ENCODE data around the gene FAM221A.
"Not testable (repeated sequence)": the region's sequence is repeated elsewhere in the genome, so short reads cannot be mapped to it uniquely, and the experiment has no call there.

The FAM221A gene

DNA sequence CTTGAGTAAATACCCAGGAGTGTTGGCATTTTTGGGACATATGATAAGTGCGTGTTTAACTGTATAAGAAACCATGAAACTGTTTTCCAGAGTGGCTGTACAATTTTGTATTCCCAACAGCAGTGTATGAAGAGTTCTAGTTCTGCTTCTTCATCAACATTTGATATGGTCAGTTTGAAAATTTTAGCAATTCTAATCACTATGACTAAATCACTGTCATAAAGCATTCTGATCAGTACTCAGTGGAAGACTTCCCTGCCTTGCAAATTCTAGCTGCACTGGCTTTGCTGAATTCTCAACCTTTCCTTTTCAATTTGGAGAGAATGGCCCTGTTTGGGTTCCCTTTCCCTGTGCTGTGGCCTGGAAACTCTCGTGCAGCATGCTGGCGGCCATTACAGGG, 18.6 kb upstream of the FAM221A start:
- H3K4me3 ChIP-seq (ENCODE audit: low read depth, low read length), result no peak overlapping the region
- TF ChIP-seq, protein P1, sequence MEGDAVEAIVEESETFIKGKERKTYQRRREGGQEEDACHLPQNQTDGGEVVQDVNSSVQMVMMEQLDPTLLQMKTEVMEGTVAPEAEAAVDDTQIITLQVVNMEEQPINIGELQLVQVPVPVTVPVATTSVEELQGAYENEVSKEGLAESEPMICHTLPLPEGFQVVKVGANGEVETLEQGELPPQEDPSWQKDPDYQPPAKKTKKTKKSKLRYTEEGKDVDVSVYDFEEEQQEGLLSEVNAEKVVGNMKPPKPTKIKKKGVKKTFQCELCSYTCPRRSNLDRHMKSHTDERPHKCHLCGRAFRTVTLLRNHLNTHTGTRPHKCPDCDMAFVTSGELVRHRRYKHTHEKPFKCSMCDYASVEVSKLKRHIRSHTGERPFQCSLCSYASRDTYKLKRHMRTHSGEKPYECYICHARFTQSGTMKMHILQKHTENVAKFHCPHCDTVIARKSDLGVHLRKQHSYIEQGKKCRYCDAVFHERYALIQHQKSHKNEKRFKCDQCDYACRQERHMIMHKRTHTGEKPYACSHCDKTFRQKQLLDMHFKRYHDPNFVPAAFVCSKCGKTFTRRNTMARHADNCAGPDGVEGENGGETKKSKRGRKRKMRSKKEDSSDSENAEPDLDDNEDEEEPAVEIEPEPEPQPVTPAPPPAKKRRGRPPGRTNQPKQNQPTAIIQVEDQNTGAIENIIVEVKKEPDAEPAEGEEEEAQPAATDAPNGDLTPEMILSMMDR (conservative IDR thresholded peaks at IDR 0.05; ENCODE audit: low read depth, low read length), result no peak
- DNase-seq (ENCODE audit: low read depth), result no peak

DNA sequence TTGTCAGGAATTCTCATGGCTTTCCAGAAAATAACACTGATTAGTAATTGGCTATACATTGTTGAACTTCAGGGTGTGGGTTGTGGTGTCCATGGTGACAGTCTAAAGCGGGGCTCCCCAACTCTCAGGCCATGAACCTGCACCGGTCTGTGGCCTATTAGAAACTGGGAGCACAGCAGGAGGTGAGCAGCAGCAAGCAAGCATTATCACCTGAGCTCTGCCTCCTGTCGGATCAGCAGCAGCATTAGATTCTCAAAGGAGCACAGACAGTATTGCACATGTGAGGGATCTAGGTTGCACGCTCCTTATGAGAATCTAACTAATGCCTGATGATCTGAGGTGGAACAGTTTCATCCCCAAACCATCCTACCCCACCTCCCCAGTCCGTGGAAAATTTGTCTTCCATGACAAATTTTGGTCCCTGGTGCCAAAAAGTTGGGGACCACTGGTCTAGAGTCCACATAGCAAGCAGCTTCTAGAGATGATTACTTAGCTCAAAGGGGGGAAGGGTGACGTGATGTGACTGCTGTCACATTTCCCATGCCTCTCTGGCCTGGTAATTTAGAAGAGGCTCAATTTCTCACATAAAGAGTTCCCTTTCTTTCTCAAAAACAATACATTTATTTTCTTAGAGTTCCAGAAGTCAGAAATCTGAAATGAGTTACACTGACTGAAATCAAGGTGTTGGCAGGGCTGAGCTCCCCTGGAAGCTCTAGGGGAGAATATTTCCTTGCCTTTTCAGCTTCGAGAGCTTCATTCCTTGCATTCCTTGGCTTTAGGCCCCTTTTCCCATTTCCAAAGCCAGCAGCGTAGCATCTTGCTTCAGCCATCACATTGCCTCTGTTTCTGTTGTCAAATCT, 17.6 kb upstream of the FAM221A start:
- TF ChIP-seq, protein P1 (conservative IDR thresholded peaks at IDR 0.05; ENCODE audit: low read depth, low read length), result no peak
- no peak overlapping the region for H3K4me3 ChIP-seq (ENCODE audit: low read depth, low read length)
- DNase-seq (ENCODE audit: low read depth), result peak; percentile 23

DNA sequence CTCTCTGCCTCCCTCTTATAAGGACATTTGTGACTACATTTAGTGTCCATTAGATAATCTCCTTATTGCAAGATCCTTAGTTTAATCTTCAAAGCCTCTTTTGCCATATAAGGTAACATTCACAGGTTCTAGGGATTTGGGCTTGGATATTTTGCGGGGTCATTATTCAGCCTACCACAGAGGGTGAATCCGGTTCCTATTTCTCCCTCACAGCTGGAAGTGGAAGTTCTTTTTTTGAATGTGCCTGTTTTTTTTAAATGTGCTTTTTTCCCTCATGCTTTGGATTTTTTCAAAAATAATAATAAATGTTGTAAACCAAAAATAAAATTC, 17.1 kb upstream of the FAM221A start:
- TF ChIP-seq, protein P1 (conservative IDR thresholded peaks at IDR 0.05; ENCODE audit: low read depth, low read length), result no peak
- no peak for DNase-seq (ENCODE audit: low read depth)
- H3K4me3 ChIP-seq (ENCODE audit: low read depth, low read length), result no peak overlapping the region

DNA sequence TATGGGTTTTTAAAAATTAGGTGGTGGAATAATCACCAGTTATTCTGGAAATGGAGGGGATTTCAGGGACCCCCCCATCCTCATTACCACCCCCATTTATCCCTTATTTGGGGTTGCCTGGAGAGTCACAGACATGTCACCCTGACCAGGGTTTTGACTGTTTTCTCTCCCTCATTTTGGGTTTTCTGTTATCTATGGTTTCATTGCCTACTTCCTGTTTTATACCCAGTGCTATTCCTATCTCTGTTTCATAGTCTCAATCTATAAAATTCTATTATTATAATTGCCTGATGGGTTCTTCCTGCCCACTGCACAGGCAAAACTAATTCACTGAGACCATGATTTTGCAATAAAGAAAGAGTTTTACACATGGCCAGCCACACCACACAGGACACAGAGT, 15.9 kb upstream of the FAM221A start:
- TF ChIP-seq, protein P1 (conservative IDR thresholded peaks at IDR 0.05; ENCODE audit: low read depth, low read length), result no peak
- DNase-seq (ENCODE audit: low read depth), result no peak
- no peak overlapping the region for H3K4me3 ChIP-seq (ENCODE audit: low read depth, low read length)

DNA sequence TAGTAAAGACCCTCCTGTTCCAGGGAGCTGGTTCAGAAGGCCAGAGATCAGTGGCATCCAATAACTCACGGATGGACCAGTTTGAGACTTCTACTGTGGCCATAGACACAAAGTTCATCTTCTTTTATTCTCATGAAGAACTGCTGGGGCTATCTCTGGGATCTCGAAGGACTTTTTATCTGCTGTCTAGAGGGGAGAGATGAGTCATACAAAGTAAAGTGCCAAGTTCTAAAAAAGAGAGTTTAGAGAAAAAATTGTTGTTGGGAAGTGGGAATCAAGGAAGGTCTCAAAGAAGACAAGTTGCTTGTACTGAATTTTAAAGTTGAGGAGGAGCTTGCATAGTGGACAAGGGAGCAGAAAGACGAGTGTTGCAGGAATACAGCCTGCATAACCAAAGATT, 8.0 kb upstream of the FAM221A start:
- no peak overlapping the region for H3K4me3 ChIP-seq (ENCODE audit: low read depth, low read length)
- peak; percentile 11 for DNase-seq (ENCODE audit: low read depth)
- TF ChIP-seq, protein P1 (conservative IDR thresholded peaks at IDR 0.05; ENCODE audit: low read depth, low read length), result no peak

DNA sequence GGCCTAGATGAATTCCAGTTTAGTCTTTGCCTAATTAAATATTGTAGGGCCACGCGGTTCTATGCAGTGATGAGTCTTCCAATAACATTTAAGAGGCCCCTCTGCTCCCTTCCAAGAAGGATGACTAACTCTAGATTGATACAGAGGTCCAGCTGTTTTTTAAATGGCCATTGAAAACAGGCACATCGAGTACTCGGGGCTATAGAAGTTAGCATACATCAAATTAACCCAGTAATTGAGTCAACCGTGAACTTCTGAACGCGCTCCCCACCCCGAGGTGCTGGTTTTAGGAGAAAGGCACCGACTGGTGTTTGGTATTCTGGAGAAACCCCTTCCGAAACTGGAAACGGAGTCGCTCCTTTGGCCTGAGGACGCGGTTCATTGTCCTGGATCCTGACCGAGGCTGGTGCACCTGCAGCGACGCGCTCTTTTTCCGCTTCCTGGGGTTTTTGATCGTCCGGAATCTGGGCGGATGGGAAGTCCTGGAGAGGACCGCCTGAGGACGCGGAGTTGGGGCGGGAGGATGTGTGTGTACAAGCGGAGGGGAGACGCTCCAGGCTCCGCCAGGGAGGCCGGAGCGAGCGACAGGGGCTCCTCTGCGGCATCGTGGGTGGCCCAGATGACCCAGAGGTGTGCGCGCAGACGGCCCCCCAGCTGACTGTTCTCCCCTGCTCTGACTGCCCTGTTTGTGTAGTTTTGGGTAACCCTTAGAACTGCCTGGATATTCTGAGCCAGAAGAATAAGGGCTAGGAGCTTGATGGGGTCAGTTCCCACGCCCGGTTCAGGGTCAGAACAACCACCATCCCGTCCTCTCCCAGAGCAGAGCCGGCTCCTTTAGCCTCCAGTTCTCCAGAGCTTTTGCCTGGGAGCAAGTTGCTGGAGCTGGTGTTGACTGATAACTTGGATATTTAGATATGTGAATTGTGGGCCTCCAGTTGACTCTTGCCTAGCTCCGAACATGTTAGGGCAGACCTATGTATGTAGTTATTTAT, 711 bp downstream of the FAM221A start:
- TF ChIP-seq, protein P1 (conservative IDR thresholded peaks at IDR 0.05; ENCODE audit: low read depth, low read length), result no peak
- H3K4me3 ChIP-seq (ENCODE audit: low read depth, low read length), result peak overlapping the region; percentile 72
- peak; percentile 75 for DNase-seq (ENCODE audit: low read depth)

DNA sequence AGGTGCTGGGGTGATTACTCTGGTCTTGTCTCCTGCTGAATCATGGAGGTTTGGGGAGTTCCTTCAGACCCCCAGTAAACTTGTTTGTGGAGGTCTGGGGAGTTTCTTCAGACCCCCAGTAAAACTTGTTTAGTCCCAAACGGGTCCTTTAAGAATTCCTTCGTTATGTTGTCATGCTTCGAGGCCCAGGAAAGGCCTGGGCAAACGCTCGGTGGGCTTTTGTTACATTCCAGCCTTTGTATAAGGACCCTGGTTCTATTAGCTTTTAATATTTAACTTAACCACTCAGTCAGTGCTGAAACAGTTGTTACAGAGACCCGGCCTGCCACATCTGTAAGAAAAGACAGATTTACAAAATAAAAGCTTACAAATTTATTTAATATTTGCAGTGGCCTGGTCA, 4.0 kb downstream of the FAM221A start:
- DNase-seq (ENCODE audit: low read depth), result not testable (repeated sequence)

More for the DNA sequence above, 4.0 kb downstream of the FAM221A start:
- not testable (repeated sequence) for H3K4me3 ChIP-seq (ENCODE audit: low read depth, low read length)
